NOMO-1 (cell line): Measurements from ENCODE around the gene TTYH2.
"Not testable (repeated sequence)": the region's sequence is repeated elsewhere in the genome, so short reads cannot be mapped to it uniquely, and the experiment has no call there.

Source experiments
- DNase-seq, 2 experiments: peaks; one replicate each; lab custom pipeline; 2025; ENCODE audit not compliant: unreplicated experiment in 2 of 2; lab: John Stamatoyannopoulos, UW

TTYH2 gene

DNA sequence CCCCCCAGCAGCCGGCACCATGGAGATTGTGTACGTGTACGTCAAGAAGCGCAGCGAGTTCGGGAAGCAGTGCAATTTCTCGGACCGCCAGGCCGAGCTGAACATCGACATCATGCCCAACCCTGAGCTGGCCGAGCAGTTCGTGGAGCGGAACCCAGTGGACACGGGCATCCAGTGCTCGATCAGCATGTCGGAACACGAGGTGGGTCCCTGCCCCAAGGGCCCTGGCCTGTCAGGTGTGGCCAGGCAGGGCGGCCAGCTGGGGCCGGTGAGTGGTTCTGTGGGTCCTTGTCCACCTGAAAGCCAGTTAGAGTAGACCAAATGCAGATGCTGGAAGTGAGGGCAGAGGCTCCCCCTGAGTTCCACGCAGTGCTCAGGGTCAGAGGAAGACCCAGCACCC lies 68.4 kb downstream of the TTYH2 start:
- DNase-seq, result no peak

DNA sequence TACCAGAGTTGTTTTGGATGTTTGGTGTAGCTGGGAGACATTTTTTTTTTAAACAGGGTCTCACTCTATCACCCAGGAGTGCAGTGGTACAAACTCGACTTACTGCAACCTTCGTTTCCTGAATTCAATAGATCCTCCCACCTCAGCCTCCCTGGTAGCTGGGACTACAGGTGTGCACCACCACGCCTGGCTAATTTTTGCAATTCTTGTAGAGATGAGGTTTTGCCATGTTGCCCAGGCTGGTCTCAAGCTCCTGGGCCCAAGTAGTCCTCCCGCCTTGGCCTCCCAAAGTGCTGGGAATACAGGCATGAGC lies 68.9 kb downstream of the TTYH2 start:
- DNase-seq, result not testable (repeated sequence)

DNA sequence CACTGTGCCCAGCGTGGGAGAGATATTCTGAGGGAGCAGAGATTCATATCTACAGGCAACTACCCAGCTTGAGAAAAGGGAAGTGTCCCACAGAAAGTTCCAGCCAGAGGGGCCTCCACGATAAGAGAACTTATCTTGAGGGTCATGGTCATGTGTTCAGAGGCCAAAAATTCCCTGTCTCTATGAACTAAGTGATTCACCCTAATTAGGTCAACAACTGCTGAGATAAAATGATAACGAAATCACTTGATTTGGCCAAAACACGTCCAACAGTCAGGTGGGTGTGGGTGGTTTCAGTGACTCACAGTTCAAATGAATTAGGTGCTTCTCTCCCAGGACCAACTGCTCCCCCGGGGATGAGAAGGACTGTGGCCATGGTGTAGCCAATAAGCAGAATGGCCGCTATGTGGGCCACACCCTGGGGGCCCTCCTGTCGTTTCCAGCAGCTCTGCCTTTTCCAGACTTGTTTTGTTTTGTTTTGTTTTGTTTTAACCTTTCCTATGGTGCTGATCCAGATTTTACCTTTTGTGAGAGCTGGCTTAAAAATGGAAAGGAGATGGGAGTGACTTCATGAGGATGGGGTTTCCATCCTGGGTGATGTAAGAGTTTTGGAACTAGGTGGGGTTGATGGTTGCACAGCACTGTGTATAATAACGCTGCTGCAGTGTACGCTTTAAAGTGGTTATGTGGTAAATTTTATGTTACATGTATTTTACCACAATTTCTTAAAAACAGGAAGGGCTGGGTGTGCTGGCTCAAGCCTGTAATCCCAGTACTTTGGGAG lies 69.4 kb downstream of the TTYH2 start:
- peak; percentile 65 to 85 for DNase-seq

DNA sequence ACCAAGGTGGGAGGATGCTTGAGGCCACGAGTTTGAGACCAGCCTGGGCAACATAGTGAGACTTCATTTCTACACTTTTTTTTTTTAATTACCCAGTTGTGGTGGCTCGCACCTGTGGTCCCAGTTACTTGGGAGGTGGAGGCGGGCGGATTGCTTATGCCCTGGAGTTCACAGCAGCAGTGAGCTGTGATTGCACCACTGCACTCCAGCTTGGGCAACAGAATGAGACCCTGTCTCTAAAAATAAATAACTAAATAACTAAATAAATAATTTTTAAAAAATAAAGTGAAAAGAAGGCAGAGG lies 70.0 kb downstream of the TTYH2 start:
- no peak for DNase-seq

DNA sequence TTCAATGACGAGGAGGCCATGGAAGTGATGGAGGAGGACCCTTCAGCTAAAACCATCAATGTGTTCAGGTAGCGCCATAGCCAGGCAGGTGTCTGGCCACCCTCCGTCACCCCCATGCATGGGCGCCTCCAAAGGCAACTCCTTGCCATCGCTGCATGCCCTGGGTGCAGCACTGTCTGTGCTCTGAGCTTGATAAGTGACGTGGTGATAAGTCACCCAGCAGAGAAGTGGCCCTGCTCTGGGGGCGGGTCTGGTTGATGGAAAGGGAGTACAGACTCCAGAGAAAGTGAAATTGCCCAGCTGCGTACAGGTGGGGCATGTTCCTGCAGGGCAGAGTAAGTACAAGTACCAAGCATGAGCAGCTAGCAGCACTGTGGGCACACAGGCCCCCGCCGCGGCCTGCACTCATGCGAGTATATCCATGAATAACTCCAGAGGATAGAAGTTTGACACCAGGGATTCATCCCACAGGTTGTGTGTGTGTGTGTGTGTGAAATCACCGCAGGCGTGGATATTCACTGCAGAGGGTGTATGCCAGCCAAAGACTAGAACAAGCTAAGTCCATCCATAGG lies 73.7 kb downstream of the TTYH2 start:
- no peak for DNase-seq

DNA sequence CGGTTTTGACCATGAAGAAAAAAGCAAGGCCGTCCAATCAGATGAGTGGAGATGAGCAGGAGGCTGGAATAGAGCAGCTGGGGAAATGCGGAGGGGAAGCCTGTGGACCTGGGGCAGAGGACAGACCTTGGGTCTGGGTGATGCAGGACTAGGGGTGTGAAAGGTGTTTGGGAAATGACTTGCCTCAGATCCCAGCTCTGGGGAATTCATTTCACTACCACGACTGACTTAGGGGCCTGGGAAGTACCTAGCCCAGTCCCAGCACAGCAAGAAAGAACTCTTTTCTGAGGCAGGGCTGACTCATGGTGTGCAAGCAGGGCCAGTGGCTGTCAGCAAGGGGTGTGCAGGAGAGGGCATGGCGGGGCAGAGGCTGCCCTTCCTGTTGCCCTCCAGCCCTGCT lies 75.4 kb downstream of the TTYH2 start:
- no peak for DNase-seq

DNA sequence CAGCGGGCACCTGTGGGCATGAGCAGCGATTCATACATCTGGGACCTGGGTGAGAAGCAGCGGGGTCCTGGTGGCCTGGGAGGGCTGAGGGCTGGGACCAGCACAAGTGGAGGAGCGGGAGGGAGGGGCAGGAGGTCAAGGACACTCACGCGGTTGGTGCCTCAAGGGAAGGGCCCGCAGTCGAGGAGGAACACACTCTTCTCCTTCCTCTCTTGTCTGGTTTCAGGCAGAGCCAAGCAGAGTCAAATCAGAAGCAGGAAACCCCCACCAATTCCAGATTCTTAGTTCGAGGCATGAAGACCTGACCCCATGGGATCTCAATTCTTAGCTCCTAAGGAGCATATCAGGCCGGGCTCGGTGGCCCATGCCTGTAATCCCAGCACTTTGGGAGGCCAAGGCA lies 76.3 kb downstream of the TTYH2 start:
- no peak for DNase-seq

DNA sequence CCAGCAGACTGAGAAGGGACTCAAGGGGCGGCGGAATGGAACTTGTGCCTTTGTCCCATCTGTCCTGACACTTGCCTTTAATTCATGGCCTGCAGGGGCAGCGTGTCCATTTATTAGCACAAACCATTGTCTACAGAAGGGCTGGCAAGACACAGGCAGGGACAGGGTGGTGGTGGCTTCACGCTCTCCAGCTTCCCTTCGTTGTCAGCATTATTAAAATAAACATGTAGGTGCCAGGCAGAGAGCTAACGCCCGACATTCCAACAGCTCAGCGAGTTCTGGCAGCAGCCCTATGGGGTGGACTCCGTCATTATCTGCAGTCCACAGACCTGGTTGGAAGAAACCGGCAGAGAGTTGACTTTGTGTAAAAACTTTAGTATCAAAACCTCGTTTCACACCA lies 77.0 kb downstream of the TTYH2 start:
- DNase-seq, result no peak

DNA sequence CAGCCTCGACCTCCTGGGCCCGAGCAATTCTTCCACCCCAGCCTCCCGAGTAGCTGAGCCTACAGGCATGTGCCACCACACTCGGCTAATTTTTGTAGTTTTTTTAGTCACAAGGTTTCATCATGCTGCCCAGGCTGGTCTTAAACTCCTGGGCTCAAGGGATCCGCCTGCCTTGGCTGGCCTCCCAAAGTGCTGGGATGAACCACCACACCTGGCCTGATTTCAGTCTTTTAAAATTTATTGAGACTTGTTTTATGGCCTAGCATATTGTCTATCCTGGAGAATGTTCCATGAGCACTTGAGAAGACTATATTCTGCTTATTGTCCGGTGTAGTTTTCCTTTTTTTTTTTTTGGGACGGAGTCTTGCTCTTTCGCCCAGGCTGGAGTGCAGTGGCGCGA lies 79.1 kb downstream of the TTYH2 start:
- no peak for DNase-seq

DNA sequence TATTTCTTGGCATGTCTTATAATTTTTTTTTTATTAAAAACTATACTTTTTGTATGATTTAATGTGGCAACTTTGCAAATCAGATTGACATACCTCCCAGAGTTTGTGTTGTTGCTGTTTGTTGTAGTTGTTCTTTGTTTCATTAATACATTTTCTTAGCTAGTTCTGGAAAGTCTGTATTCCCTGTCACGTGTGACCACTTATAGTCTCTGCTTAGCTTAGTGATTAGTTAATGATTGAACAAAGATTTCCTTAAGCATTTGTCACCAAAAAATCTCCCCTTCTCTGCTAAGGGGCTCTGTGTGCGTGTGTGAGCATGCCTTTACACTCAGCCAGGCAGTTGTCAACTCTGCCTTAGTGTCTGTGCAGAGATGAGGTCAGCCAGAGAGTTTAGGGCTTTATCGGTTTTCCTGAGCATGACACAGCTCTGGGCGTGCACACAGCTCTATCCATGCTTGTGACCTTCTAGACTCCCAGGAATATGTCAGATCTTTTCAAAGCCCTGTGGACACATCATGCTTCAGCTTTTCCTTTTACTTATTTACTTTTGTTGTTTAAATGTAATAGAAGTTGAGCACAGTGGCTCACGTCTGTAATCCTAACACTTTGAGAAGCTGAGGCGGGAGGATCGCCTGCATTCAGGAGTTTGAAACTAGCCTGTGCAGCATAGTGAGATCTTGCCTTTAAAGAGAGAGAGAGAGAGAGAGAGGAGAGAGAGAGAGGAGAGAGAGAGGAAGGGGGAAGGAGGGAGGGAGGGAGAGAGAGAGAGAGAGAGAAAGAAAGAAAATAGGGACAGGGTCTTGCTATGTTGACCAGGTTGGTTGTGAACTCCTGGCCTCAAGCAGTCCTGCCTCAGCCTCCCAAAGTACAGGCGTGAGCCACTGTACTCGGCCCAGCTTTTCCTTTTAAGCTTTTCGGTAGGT lies 82.5 kb downstream of the TTYH2 start:
- DNase-seq, result no peak

DNA sequence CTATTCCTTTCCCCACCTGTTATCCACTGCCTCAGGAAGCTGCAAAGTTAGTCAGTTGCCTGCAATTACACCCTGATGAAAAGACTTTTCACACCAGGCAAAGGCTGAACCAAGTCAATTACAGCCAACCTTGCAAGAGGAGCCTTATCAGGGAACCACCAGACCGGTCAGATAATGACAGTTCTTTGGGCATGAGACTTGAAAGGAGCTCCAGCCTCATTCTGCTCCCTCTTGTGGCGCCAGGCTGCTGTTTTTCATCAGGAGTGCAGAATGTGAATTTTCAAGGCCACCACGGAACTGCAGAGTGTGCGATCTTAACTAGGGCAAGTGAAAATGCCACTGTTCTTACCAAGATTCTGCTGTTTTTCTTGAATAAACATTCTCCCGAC lies 83.2 kb downstream of the TTYH2 start:
- peak; percentile 59 to 67 for DNase-seq

DNA sequence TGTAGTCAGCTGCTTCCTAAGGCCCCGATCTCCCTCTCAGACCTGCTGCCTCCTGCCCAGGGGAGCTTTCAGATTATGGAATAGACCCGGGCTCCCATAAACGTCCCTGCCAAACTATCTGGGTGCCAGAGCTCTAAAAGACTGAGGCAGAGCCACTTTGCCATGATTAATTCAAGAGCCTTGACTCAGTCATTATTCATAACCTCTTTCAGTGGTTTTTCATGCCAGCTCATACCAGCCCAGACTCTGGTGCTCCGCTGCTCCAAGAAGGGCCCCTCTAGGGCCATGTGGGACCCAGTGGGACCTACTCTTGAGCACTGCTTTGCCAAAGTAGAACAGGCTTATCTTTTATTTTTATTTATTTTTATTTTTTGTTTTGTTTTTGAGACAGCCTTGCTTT lies 84.6 kb downstream of the TTYH2 start:
- no peak for DNase-seq

DNA sequence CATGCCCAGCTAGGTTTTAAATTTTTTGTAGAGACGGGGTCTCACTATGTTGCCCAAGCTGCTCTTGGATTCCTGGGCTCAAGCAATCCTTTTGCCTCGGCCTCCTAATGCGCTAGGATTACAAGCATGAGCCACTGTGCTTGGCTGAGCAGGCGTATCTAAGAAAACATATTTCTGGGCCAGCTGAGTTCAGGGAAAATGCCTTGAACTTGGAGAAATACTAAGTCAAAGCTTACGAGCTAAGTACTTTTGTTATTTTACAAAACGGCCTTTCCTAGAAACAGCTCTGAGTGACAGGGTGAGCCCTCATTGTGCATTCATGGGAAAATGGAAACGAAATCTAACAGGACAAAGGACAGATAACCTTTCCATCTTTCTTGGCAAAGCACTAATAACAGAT lies 85.4 kb downstream of the TTYH2 start:
- DNase-seq, result no peak

DNA sequence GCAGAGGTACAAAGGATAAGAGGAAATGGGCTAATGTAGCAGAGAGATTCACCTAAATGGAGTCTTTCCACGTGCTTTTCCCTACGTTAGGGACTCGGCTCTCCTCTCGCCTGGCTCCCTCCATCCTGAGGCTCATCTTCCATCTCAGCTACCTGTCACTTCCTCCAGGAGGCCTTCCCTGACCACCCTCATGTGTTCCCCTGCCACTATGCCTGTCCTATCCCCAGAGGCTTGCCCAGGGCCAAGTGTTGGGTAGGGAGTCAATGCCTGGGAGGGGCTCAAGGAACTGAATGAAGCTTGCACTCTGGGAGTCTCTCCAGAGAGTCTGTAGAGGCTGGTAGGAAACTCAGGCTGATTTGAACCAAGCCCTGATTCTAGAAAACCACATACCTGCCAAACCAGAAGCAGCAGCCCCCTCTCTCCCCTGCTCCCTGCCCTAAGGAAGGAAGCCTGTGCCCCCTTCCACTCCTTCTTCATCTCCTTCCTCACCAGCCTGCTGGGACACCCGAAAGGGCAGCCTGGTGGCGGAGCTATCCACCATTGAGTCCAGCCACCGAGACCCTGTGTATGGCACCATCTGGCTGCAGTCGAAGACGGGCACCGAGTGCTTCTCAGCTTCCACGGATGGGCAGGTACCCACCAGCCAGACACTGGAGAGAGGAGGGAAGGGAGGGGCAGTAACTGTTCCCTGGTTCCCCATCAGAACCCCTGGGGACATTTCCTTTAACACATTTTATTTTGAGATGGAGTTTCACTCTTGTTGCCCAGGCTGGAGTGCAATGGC lies 86.0 kb downstream of the TTYH2 start:
- no peak for DNase-seq

DNA sequence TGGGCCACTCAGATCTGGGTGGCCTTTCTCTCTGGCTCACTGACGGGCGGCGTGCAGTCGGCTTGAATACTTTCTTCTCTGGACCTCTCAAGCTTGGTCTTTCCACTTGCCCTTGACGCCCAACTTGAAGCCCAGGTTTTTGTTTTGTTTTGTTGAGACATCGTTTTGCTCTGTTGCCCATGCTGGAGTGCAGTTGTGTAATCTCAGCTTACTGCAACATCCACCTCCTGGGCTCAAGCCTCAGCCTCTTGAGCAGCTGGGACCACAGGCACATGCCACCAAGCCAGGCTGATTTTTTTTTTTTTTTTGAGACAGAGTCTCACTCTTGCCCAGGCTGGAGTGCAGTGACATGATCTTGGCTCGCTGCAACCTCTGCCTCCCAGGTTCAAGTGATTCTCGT lies 89.9 kb downstream of the TTYH2 start:
- peak; percentile 36 to 64 for DNase-seq

DNA sequence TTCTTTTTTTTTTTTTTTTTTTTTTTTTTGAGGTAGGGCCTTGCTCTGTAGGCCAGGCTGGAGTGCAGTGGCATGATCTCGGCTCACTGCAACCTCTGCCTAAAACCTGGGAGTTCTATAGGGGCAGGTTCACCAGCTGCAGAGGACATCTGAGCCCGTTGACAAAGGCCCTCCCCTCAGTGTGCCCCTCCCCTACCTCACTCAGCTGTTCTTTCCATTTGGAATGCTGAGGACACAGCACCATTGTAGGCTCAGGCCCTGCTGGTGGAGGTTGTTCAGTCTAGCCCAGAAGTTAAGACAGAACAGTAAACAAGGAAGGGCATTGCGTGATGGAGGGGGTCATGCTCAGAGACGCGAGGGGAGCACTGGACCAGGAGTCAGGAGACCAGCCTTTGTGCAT lies 90.8 kb downstream of the TTYH2 start:
- no peak for DNase-seq

DNA sequence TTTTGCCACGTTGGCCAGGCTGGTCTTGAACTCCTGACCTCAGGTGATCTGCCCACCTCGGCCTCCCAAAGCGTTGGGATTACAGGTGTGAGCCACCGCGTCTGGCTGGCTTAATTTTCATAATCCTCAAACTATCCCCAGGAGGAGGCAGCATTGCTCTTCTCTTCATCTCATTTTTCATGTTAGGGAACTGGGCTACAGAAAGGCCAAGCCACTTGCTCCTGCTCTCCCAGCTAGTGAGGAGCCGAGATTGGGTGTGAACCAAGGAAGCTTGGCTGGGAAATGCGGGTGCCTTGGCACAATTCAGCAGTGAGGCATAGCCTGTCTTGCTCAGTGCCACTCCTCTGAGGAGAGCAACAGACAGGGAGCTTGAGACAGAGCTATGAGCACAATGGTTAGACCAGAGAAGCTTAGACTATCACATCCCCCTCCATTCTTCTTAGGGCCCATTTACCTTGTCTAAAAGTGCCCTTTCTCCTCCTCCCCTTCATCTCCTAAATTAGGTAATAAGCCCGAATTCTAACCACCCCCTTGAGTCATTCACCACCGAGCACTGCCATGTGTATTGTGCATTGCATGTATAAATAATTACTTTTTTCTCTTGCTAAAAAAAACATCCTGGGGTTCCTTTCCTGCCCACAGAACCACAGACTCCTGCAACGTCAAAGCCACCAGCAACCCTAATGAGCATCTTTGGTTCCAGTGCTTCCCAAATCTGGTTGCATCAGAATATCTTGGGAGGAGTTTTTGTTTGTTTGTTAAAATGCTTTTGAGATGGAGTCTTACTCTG lies 92.7 kb downstream of the TTYH2 start:
- DNase-seq, result peak; percentile 73 to 76

DNA sequence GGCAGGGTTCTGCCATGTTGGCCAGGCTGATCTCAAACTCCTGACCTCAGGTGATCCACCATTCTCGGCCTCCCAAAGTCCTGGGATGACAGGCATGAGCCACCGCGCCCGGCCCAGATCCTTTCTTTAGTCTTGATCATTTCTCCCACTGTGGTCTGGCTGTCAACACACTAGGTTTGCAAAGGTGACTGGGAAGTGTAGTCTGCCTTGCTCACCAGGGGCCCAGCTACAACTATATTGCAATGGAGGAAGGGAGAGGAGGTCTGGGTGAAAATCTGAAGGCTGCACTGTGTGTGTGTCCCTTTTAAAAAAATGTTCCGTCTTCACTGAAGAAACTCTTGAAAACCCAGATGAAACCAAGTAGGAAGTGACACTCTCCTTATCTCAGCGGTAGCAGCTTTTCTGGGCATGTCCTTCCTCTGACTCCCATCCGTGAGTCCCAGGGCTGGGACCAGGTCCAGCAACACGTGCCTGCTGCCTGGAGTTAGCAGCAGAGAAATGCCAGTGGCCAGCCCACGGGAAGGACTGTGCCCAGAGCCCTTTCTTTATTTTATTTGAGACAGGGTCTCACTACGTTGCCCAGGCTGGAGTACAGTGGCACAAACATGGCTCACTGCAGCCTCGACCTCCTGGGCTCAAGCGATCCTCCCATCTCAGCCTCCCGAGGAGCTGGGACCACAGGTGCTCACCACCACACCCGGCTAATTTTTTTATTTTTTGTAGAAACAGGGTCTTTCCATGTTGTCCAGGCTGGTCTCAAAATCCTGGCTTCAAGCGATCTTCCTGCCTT lies 94.8 kb downstream of the TTYH2 start:
- no peak for DNase-seq

DNA sequence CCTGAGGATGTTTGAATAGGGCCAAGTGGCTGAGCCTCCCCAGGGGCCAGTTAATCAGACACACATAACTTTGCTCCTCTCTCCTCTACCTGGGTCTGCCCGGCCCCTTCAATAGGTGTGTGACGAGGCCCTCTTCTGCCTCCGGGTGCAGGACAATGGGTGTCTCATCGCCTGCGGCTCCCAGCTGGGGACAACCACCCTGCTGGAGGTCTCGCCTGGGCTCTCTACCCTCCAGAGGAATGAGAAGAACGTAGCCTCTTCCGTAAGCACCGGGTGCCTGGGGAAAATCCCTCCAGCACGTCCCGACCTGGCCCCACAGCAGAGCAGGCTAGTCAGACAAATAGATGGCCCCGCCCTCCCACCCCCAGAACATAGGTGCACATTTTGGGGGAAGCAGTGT lies 96.5 kb downstream of the TTYH2 start:
- no peak for DNase-seq
